ENCODE measurements around the gene PDLIM7. TPM values are rescaled to one million over a fixed set of nuclear protein-coding genes. Genes with fewer than 3 reads are reported as not detected.

The PDLIM7 gene
- total RNA-seq, 1 donor from 2014 or later = 187 TPM

DNA sequence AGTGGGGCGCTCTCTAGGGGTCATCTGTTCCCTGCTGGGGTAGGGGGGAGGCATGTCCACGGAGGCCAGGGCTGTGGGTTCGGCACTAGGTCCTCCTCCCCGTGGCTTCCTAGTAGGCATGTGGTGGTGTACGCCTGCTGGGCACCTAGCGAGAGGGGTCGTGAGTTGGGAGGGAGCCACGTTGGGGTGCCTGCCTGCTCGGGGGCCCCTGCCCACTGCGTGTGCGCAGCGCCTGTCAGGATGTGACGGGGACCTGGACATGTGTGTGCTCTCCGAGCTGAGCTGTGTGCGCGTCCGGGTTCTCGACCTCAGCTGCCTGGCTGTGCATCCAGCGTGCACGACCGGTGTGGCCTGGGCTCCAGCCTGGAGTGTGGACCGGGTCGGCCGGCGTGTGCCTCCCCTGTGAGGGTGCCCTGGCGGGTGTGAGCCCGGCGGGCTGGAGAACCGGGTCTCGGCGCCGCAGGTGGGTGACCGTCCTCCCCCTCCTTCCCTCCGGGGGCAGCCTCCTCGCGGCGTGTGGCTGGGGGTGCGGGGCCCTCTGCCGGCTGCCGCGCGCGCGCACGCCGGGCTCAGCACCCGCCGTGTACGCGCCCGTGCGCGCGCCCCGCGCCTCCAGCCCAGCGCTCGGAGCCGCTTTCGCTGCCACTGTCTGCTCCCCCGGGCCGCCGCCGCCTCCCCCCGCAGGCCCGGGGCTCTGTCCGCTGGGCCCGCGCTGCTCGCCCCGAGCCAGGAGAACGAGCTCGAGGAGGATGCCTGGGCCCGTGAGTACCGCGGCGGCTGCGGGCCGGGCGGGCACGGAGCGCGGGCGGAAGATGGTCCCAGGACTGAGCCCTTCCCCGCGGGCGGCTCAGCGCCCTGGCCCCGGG lies 51.0 kb downstream of the PDLIM7 start, which contains the start of gene PRR7:
PRR7 (plus strand) TSS at position 615 of the 866 bp plus-strand sequence. CDS start 8,254 bp downstream, outside the sequence.
- no peaks in the 10 kb centered on the region for H3K9me3 Mint-ChIP-seq
- peaks cover 27% of the 10 kb centered on the region for H3K27me3 Mint-ChIP-seq
- H3K27ac Mint-ChIP-seq = peak within 1 kb of the TSS; percentile 84
- peak; percentile 16 for TF ChIP-seq CTCF (conservative IDR thresholded peaks at IDR 0.05)
- no peaks in the 10 kb centered on the region for H3K36me3 Mint-ChIP-seq
- peak within 1 kb of the TSS; percentile 83 for H3K4me3 Mint-ChIP-seq
- H3K4me1 Mint-ChIP-seq (ENCODE audit: unreplicated experiment) = peaks cover 24% of the 10 kb centered on the region
- no peak for DNase-seq (ENCODE audit: extremely low spot score, unreplicated experiment)

GRCh38 chr5:177445917-177446199 lies 51.5 kb downstream of the PDLIM7 start:
- H3K9me3 Mint-ChIP-seq = no peaks in the 10 kb centered on the region
- peak overlapping the region; percentile 84 for H3K27ac Mint-ChIP-seq
- no peak for DNase-seq (ENCODE audit: extremely low spot score, unreplicated experiment)
- H3K27me3 Mint-ChIP-seq = peaks cover 27% of the 10 kb centered on the region
- peak overlapping the region; percentile 83 for H3K4me3 Mint-ChIP-seq
- peaks cover 24% of the 10 kb centered on the region for H3K4me1 Mint-ChIP-seq (ENCODE audit: unreplicated experiment)
- no peak for TF ChIP-seq CTCF (conservative IDR thresholded peaks at IDR 0.05)
- H3K36me3 Mint-ChIP-seq = no peaks in the 10 kb centered on the region

DNA sequence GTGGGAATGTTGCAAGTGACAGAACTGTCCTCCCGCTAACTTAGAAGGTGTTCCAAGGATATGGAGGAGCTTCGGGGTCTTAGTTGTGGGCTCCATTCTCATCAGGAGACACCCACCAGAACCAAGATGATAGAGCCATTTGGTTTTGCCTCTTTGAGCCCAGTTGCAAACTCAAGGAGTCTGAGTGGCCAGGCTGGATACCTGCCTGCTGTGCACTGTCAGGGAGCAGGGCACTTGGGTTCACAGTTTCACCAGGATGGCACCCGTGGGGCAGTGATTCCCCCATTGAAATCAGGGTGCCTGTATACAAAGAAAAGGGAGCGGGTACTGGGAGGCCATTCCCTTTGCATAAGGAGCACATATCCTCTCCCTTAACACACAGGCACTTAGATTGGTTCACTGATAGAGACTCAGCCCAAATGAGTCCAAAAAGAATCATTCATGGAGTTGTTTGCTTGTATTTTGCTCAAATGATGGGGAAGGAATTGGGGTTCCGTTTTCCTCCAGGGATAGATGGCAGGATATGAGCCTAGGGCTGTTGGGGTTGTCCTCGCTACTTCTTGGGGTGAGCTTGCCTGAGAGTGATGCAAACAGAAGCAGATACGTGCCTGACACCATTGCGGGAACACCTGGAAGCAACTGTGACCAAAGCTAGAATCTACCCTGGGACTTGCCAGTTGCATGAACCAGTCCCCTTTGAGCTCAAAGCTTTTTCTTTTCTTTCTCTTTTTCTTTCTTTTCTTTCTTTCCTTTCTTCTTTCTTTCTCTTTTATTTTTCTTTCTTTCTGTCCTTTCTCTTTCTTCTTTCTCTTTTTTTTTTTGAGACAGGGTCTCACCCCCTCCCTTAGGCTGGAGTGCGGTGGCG lies 52.1 kb downstream of the PDLIM7 start:
- Mint-ChIP-seq H3K36me3 (no peaks in the 10 kb centered on the region), H3K4me1 (ENCODE audit: unreplicated experiment) (peaks cover 24% of the 10 kb centered on the region), H3K27ac (peak overlapping the region; percentile 84), H3K4me3 (peak overlapping the region; percentile 83), H3K9me3 (no peaks in the 10 kb centered on the region), H3K27me3 (peaks cover 27% of the 10 kb centered on the region)
- DNase-seq (ENCODE audit: extremely low spot score, unreplicated experiment) = no peak
- no peak for TF ChIP-seq CTCF (conservative IDR thresholded peaks at IDR 0.05)

DNA sequence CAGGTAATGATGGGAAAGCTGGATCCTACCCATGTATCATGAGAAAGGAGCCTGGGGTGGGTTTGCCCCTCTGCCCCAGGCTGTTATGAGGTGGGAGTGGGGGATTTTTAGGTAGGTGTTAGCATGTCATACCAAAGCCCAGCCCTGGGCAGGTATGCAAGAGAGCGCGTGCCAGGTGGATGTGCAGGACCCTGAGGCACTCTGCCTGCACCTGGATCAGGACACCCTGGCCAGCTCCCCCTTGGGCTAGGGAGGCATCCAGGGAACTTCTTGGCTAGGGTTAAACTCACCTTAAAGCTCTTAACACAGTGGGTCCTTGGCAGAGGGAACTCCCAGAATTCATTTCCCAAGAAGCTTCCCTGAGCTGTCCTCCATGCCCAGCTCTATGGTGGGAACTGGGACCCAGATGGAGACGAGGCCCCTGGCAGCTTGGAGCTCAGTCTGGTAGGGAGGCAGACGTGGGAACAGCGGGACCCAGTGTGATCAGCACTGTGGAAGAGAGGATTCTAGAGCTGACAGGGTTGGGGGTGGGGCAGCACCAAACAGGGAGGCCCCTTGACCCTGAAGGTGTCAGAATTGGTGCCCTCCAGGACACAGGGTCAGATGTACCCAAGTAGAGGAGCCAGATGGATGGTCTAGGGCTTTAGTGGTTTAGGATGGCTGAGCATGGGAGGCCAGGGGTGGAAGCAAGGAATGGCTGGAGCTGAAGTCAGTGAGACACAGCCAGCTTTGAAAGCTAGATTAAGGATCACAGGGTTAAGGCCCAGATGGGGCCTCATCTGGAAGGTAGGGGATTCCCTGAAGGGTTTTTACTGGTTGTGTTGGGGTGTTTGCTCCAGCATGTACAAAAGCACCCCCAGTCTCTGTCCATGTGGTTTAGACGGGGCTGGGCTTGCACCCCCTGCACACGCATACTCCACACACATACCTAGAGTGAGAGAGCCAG lies 53.0 kb downstream of the PDLIM7 start:
- no peaks in the 10 kb centered on the region for H3K9me3 Mint-ChIP-seq
- peak overlapping the region; percentile 84 for H3K27ac Mint-ChIP-seq
- H3K36me3 Mint-ChIP-seq = peaks cover 7% of the 10 kb centered on the region

More for the DNA sequence above, 53.0 kb downstream of the PDLIM7 start:
- no peak for DNase-seq (ENCODE audit: extremely low spot score, unreplicated experiment)
- H3K4me3 Mint-ChIP-seq = peak overlapping the region; percentile 83
- peaks cover 27% of the 10 kb centered on the region for H3K27me3 Mint-ChIP-seq
- H3K4me1 Mint-ChIP-seq (ENCODE audit: unreplicated experiment) = peaks cover 24% of the 10 kb centered on the region
- TF ChIP-seq CTCF (conservative IDR thresholded peaks at IDR 0.05) = no peak
